GM18526 (cell line): ENCODE measurements around the gene JADE2.

ENCODE experiments used
- POLR2A ChIP-seq: IDR thresholded peaks from 3 replicates; pipeline ENCODE4 v1.6.1; 2011; ENCODE audit not compliant: insufficient read length; ENCODE audit errors: extremely low read depth

Gene JADE2

DNA sequence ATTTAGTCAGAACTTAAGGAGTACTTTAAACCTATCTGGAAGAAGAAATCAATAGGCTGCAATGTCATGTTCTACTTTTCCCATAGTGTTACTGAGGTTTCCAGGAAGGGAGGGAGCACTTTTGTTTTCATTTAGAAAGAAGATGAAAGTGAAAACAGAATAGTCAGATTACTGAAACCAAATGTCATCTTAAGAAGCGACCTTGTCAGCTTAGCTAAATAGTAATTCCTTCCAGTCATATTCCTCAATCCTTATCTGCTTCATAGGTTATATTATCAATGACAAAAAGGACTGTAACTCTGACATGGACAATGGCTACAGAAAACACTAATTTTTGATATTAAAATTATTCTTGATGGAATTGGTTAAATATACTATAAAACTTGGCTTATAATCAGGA is 79.4 kb downstream of the JADE2 start:
- TF ChIP-seq POLR2A = no peak

- no peak for TF ChIP-seq POLR2A
Observed at GRCh38 chr5:134606726-134607125, 81.3 kb downstream of the JADE2 start.

DNA sequence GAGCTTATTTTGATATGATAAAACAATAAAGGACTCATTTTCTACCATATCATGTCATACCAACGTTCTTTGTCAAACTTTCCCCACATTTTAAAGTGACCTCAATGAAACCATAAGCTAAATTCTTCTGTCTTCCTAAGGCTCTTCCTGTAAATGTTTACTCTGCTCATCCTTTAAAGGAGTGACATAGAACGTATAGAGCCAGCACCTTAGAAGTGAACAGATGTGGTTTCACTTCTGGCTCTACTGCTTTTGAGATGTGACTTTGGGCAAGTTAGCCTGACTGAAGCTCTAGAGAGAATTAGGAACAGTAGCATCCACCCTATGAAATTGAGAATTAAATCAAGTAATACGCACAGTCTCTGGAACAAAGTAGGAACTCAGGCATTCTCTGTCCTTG is 83.1 kb downstream of the JADE2 start:
- TF ChIP-seq POLR2A = no peak

GRCh38 chr5:134609232-134609851 is 83.9 kb downstream of the JADE2 start:
- no peak for TF ChIP-seq POLR2A

DNA sequence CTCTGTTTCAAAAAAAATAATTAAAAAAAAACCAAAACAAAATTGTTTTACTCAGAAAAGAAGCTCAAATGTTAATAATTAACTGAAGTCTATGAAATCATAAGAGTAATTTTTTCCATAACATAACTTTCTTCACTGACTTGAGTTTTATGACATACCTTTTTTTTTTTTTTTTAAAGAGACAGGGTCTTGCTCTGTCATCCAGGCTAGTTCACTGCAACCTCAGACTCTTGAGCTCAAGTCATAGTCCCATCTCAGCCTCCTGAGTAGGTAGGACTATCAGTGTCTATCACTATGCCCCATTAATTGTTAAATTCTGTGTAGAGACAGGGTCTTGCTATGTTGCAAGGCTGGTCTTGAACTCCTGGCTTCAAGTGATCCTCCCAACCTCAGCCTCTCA is 85.3 kb downstream of the JADE2 start:
- TF ChIP-seq POLR2A = no peak

GRCh38 chr5:134611515-134611914 is 86.0 kb downstream of the JADE2 start:
- TF ChIP-seq POLR2A = no peak

GRCh38 chr5:134614450-134615085 is 89.1 kb downstream of the JADE2 start:
- TF ChIP-seq POLR2A = no peak

- no peak for TF ChIP-seq POLR2A
Observed at GRCh38 chr5:134620634-134621033, 95.2 kb downstream of the JADE2 start.

GRCh38 chr5:134625559-134625958 is 100.1 kb downstream of the JADE2 start:
- no peak for TF ChIP-seq POLR2A

GRCh38 chr5:134626369-134627014 is 101.0 kb downstream of the JADE2 start:
- TF ChIP-seq POLR2A = no peak
